ENCODE results near the gene FAM118B.

Gene FAM118B

DNA sequence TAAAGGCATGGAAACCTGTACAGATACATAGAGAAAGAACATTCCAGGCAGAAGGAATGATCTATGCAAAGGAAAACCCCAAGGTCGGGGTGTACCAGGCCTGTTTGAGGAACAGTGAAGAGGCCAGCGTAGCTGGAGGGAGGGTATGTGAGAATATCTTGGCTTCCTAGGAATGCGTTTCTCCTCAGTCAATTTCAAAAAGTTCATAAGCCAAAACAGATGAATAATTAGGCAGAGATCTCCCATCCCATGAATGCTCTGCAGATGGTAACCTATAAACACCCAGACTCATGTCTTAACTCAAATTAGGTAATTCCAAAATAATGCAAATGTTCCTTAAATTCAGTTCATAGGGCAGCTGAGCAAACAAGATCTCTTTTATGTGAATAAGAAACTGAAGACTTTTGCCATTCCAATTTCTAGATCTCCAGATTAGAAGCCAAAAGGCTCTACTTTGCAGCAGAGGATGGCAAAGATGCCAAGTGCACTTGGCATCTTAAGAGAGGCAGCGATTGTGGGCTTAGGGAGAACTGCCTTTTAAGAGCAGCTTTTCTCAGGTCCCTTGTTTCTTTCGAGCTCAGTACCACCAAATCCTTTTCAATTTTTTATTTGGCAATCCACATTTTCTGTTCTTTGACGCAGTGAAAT, 13.2 kb downstream of the FAM118B start:
- ATAC-seq: no peak

DNA sequence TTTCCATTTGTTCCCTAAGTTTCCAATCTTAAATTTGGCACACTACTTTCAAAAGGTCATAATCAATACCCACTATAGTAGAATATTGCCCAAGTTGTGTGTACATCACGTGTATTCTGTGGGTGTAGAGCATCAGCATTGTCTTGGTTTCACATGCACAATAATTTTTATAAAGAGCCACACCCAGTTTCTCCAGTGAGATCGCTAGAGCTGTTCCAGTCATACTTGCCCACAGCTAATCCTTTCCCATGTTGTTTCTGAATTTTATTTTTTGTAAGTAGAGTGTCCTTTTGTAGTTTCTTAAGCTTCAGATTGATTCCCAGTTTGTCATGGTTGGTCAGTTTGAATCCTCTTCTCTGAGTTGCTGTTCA, 13.7 kb downstream of the FAM118B start:
- no peak for ATAC-seq
- TF ChIP-seq SNAI2 (CRISPR knock-in tag; IDR thresholded peaks at IDR 0.05) (no peak), ZNF70 (CRISPR knock-in tag; IDR thresholded peaks at IDR 0.05) (no peak), ZNF565 (CRISPR knock-in tag; conservative IDR thresholded peaks at IDR 0.05; ENCODE audit: low read depth) (no peak), ZNF8 (CRISPR knock-in tag; IDR thresholded peaks at IDR 0.05) (no peak), ISL1 (CRISPR knock-in tag; IDR thresholded peaks at IDR 0.05) (no peak), ZFP30 (CRISPR knock-in tag; IDR thresholded peaks at IDR 0.05) (no peak), CSDC2 (CRISPR knock-in tag; IDR thresholded peaks at IDR 0.05) (no peak), OSR1 (CRISPR knock-in tag; IDR thresholded peaks at IDR 0.05) (no peak), PPARA (CRISPR knock-in tag; IDR thresholded peaks at IDR 0.05; ENCODE audit: borderline replicate concordance) (no peak), TOX (CRISPR knock-in tag; IDR thresholded peaks at IDR 0.05; ENCODE audit: borderline replicate concordance) (no peak), ZC3H10 (CRISPR knock-in tag; IDR thresholded peaks at IDR 0.05) (no peak), ARNTL (CRISPR knock-in tag; IDR thresholded peaks at IDR 0.05; ENCODE audit: borderline replicate concordance, low read depth) (no peak), ZFP3 (CRISPR knock-in tag; IDR thresholded peaks at IDR 0.05) (no peak), BACH2 (CRISPR knock-in tag; IDR thresholded peaks at IDR 0.05; ENCODE audit: borderline replicate concordance) (no peak), TCF4 (CRISPR knock-in tag; IDR thresholded peaks at IDR 0.05; ENCODE audit: borderline replicate concordance) (no peak), ESRRG (CRISPR knock-in tag; IDR thresholded peaks at IDR 0.05) (no peak)
- TF ChIP-seq, protein P1, sequence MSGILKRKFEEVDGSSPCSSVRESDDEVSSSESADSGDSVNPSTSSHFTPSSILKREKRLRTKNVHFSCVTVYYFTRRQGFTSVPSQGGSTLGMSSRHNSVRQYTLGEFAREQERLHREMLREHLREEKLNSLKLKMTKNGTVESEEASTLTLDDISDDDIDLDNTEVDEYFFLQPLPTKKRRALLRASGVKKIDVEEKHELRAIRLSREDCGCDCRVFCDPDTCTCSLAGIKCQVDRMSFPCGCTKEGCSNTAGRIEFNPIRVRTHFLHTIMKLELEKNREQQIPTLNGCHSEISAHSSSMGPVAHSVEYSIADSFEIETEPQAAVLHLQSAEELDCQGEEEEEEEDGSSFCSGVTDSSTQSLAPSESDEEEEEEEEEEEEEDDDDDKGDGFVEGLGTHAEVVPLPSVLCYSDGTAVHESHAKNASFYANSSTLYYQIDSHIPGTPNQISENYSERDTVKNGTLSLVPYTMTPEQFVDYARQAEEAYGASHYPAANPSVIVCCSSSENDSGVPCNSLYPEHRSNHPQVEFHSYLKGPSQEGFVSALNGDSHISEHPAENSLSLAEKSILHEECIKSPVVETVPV (CRISPR knock-in tag; IDR thresholded peaks at IDR 0.05): no peak
- TF ChIP-seq, protein P2, sequence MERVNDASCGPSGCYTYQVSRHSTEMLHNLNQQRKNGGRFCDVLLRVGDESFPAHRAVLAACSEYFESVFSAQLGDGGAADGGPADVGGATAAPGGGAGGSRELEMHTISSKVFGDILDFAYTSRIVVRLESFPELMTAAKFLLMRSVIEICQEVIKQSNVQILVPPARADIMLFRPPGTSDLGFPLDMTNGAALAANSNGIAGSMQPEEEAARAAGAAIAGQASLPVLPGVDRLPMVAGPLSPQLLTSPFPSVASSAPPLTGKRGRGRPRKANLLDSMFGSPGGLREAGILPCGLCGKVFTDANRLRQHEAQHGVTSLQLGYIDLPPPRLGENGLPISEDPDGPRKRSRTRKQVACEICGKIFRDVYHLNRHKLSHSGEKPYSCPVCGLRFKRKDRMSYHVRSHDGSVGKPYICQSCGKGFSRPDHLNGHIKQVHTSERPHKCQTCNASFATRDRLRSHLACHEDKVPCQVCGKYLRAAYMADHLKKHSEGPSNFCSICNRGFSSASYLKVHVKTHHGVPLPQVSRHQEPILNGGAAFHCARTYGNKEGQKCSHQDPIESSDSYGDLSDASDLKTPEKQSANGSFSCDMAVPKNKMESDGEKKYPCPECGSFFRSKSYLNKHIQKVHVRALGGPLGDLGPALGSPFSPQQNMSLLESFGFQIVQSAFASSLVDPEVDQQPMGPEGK (CRISPR knock-in tag; IDR thresholded peaks at IDR 0.05; ENCODE audit: borderline replicate concordance): no peak
- TF ChIP-seq, protein P3, sequence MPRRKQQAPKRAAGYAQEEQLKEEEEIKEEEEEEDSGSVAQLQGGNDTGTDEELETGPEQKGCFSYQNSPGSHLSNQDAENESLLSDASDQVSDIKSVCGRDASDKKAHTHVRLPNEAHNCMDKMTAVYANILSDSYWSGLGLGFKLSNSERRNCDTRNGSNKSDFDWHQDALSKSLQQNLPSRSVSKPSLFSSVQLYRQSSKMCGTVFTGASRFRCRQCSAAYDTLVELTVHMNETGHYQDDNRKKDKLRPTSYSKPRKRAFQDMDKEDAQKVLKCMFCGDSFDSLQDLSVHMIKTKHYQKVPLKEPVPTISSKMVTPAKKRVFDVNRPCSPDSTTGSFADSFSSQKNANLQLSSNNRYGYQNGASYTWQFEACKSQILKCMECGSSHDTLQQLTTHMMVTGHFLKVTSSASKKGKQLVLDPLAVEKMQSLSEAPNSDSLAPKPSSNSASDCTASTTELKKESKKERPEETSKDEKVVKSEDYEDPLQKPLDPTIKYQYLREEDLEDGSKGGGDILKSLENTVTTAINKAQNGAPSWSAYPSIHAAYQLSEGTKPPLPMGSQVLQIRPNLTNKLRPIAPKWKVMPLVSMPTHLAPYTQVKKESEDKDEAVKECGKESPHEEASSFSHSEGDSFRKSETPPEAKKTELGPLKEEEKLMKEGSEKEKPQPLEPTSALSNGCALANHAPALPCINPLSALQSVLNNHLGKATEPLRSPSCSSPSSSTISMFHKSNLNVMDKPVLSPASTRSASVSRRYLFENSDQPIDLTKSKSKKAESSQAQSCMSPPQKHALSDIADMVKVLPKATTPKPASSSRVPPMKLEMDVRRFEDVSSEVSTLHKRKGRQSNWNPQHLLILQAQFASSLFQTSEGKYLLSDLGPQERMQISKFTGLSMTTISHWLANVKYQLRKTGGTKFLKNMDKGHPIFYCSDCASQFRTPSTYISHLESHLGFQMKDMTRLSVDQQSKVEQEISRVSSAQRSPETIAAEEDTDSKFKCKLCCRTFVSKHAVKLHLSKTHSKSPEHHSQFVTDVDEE (CRISPR knock-in tag; IDR thresholded peaks at IDR 0.05): no peak
- TF ChIP-seq, protein P4, sequence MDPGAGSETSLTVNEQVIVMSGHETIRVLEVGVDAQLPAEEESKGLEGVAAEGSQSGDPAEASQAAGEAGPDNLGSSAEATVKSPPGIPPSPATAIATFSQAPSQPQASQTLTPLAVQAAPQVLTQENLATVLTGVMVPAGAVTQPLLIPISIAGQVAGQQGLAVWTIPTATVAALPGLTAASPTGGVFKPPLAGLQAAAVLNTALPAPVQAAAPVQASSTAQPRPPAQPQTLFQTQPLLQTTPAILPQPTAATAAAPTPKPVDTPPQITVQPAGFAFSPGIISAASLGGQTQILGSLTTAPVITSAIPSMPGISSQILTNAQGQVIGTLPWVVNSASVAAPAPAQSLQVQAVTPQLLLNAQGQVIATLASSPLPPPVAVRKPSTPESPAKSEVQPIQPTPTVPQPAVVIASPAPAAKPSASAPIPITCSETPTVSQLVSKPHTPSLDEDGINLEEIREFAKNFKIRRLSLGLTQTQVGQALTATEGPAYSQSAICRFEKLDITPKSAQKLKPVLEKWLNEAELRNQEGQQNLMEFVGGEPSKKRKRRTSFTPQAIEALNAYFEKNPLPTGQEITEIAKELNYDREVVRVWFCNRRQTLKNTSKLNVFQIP (CRISPR knock-in tag; IDR thresholded peaks at IDR 0.05; ENCODE audit: borderline replicate concordance, low read depth): no peak

More for the DNA sequence above, 13.2 kb downstream of the FAM118B start:
- TF ChIP-seq TCF4 (CRISPR knock-in tag; IDR thresholded peaks at IDR 0.05; ENCODE audit: borderline replicate concordance): no peak

DNA sequence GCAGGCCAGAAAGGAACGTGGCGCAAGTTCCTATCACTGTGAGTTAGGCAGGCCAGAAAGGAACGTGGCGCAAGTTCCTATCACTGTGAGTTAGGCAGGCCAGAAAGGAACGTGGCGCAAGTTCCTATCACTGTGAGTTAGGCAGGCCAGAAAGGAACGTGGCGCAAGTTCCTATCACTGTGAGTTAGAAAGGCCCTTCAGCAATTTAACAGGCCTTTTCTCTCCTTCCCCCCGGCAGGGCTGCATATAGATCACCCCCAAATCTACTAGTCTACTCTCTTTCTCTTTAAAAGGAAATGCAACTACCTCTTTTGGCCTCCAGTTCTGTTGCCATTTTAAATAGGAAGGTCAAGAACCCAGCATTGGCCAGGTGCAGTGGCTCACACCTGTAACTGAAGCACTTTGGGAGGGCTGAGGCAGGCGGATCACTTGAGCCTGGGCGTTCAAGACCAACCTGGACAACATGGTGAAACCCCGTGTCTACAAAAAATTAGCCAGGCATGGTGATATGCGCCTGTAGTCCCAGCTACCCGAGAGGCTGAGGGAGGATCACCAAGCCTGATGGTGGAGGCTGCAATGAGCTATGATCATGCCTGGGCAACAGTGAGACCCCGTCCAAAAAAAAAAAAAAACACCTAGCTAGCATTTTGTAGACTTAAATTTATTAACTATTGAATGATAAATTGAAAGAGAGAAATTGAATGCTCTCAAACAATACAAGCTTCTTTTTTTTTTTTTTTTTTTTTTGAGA, 14.9 kb downstream of the FAM118B start:
- ATAC-seq: no peak
- no peak for TF ChIP-seq TCF4 (CRISPR knock-in tag; IDR thresholded peaks at IDR 0.05; ENCODE audit: borderline replicate concordance)
- TF ChIP-seq ZFP3 (CRISPR knock-in tag; IDR thresholded peaks at IDR 0.05): no peak
- no peak for TF ChIP-seq TOX (CRISPR knock-in tag; IDR thresholded peaks at IDR 0.05; ENCODE audit: borderline replicate concordance)
- no peak for TF ChIP-seq ZFP30 (CRISPR knock-in tag; IDR thresholded peaks at IDR 0.05)
- TF ChIP-seq BACH2 (CRISPR knock-in tag; IDR thresholded peaks at IDR 0.05; ENCODE audit: borderline replicate concordance): no peak
- TF ChIP-seq, protein P4 (CRISPR knock-in tag; IDR thresholded peaks at IDR 0.05; ENCODE audit: borderline replicate concordance, low read depth): no peak
- TF ChIP-seq RARB (CRISPR knock-in tag; IDR thresholded peaks at IDR 0.05): no peak
- TF ChIP-seq, protein P5, sequence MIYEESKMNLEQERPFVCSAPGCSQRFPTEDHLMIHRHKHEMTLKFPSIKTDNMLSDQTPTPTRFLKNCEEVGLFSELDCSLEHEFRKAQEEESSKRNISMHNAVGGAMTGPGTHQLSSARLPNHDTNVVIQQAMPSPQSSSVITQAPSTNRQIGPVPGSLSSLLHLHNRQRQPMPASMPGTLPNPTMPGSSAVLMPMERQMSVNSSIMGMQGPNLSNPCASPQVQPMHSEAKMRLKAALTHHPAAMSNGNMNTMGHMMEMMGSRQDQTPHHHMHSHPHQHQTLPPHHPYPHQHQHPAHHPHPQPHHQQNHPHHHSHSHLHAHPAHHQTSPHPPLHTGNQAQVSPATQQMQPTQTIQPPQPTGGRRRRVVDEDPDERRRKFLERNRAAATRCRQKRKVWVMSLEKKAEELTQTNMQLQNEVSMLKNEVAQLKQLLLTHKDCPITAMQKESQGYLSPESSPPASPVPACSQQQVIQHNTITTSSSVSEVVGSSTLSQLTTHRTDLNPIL (CRISPR knock-in tag; IDR thresholded peaks at IDR 0.05; ENCODE audit: low read depth): no peak
- no peak for TF ChIP-seq GLIS3 (CRISPR knock-in tag; IDR thresholded peaks at IDR 0.05)
- TF ChIP-seq, protein P3 (CRISPR knock-in tag; IDR thresholded peaks at IDR 0.05): no peak
